HUES48 (cell line): Measurements from ENCODE around the gene DSG2.

Experiments
- H3K27ac ChIP-seq: one replicate; pipeline ENCODE4 v1.7.0; 2013; ENCODE audit warnings: low read depth, low read length, inconsistent platforms
- H3K27me3 ChIP-seq: 2 replicates; pipeline ENCODE4 v1.6.1; 2013; ENCODE audit warnings: mild to moderate bottlenecking, low read length; ENCODE audit not compliant: control insufficient read depth, insufficient read depth
- H3K36me3 ChIP-seq: 2 replicates; pipeline ENCODE4 v1.6.1; 2013; ENCODE audit warnings: low read length; ENCODE audit not compliant: control insufficient read depth, insufficient read depth
- H3K4me1 ChIP-seq: 2 replicates; pipeline ENCODE4 v1.6.1; 2013; ENCODE audit warnings: mild to moderate bottlenecking, low read length; ENCODE audit not compliant: control insufficient read depth, insufficient read depth
- H3K4me3 ChIP-seq: 2 replicates; pipeline ENCODE4 v1.5.1; 2013; ENCODE audit warnings: mild to moderate bottlenecking, low read depth, low read length
- H3K9ac ChIP-seq: 2 replicates; pipeline ENCODE4 v1.6.1; 2013; ENCODE audit warnings: mild to moderate bottlenecking, low read depth, low read length, moderate library complexity
- H3K9me3 ChIP-seq: 2 replicates; pipeline ENCODE4 v1.6.1; 2013; ENCODE audit warnings: low read length; ENCODE audit not compliant: control insufficient read depth, insufficient read depth

The DSG2 gene

DNA sequence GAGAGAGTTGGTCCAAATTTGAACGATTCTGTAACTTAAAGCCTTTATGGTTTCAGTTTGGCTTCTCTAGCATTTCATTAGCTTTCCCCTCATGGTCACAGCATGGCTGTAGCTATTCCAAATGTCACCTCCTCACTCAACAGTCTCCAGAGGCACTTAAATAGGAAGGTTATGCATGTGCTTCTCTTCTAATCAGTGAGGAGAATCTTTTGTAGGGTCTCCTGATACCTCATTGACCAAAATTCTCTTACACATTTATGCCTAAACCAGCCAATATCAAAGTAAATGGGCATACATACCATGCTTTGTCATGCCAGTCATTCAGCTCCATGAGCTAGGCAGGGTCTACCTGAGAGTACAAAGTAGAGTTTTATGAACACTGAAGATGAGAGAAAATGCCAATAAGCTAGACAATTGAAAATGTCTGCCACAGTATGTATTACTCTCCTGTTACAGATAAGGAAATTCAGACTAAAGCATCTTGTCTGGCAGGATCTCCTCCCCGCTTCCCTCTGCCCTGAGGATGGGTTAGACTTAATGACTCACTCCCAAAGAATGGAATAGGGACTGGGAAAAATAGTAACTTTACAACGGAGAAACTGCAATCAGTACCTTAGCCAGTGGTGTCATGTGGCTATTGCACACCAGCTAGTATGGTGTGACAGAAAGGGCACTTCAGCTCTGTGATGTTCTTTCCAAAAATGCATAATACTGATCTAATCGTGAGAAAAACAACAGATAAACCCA is 15.4 kb downstream of the DSG2 start:
- no peak overlapping the region for H3K4me3 ChIP-seq
- H3K9me3 ChIP-seq, result no peaks in the 10 kb centered on the region
- peaks cover 31% of the 10 kb centered on the region for H3K4me1 ChIP-seq
- no peak overlapping the region for H3K9ac ChIP-seq
- no peaks in the 10 kb centered on the region for H3K27me3 ChIP-seq
- peaks cover 11% of the 10 kb centered on the region; the same call in 1 of the 2 replicates for H3K36me3 ChIP-seq
- H3K27ac ChIP-seq, result peak overlapping the region; percentile 50

DNA sequence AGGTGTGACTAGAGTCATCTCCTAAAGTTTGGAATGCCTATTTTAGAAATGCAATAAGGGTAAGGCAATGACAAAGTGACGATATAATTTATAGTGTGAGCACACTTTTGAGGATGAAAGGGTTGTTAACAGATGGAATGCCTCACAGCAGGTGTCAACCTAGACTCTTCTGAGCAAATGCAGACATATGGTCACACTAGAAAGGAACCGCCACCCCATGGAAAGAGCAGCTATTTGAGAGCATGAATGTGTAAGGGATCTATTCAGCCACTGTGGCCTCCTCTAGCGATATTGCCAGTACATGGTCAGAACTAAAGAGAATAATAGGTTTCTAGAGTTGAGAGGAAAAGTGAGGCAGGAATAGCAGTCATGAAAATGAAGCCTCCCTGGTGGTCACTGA is 18.5 kb downstream of the DSG2 start:
- H3K36me3 ChIP-seq, result peaks cover 29% of the 10 kb centered on the region
- no peak overlapping the region for H3K9ac ChIP-seq
- no peaks in the 10 kb centered on the region for H3K27me3 ChIP-seq
- no peaks in the 10 kb centered on the region for H3K9me3 ChIP-seq
- peaks cover 31% of the 10 kb centered on the region for H3K4me1 ChIP-seq
- no peak overlapping the region for H3K4me3 ChIP-seq
- H3K27ac ChIP-seq, result no peak overlapping the region

DNA sequence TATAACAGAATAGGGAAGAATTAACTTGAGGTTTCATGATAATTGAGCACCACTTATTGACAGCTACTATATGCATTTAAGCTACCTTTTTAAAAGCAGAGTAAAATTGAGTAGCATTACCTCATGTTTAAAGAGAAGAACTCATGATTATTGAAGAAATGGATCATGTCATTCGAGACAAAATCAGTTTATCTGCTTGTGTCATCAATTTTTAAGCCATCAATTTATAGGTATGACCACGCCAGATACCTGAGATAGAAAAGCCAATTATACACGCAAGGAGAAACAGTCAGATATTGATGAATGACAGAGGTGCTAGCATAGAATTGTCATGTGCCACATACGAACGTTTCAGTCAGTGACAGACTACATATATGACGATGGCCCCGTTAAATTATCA is 28.4 kb downstream of the DSG2 start:
- Histone ChIP-seq H3K4me1 (no peaks in the 10 kb centered on the region), H3K27me3 (no peaks in the 10 kb centered on the region), H3K9ac (no peak overlapping the region), H3K4me3 (no peak overlapping the region), H3K27ac (no peak overlapping the region), H3K9me3 (no peaks in the 10 kb centered on the region), H3K36me3 (peaks cover 98% of the 10 kb centered on the region)

DNA sequence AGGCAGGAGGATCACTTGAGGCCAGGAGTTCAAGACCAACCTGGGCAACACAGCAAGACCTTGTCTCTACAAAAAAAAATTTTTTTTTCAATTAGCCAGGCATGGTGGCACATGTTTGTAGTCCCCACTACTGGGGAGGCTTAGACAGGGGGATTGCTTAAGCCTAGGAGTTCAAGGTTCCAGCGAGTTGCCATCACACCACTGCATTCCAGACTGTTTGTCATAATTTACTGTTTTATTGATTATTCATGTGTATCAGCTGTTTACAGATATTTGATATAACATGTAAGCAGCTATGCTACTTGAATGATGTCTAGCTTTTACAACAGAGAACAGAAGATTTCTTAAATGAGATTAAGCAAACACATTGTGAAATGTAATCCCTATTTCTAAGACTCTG is 35.3 kb downstream of the DSG2 start:
- no peak overlapping the region for H3K27ac ChIP-seq

GRCh38 chr18:31538837-31539236 is 40.9 kb downstream of the DSG2 start:
- Histone ChIP-seq H3K27me3 (no peaks in the 10 kb centered on the region), H3K36me3 (peaks cover 92% of the 10 kb centered on the region), H3K9me3 (no peaks in the 10 kb centered on the region), H3K4me3 (no peak overlapping the region), H3K9ac (no peak overlapping the region), H3K4me1 (no peaks in the 10 kb centered on the region), H3K27ac (no peak overlapping the region)

More for the DNA sequence above, 35.3 kb downstream of the DSG2 start:
- peaks cover 88% of the 10 kb centered on the region for H3K36me3 ChIP-seq
- H3K4me3 ChIP-seq, result no peak overlapping the region
- H3K9me3 ChIP-seq, result no peaks in the 10 kb centered on the region
- H3K27me3 ChIP-seq, result no peaks in the 10 kb centered on the region
- H3K9ac ChIP-seq, result no peak overlapping the region
- H3K4me1 ChIP-seq, result no peaks in the 10 kb centered on the region

DNA sequence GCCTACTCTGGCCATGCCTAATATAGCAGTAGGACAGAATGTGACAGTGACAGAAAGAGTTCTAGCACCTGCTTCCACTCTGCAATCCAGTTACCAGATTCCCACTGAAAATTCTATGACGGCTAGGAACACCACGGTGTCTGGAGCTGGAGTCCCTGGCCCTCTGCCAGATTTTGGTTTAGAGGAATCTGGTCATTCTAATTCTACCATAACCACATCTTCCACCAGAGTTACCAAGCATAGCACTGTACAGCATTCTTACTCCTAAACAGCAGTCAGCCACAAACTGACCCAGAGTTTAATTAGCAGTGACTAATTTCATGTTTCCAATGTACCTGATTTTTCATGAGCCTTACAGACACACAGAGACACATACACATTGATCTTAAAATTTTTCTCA is 48.5 kb downstream of the DSG2 start:
- Histone ChIP-seq H3K9ac (no peak overlapping the region), H3K4me1 (peaks cover 20% of the 10 kb centered on the region), H3K36me3 (peaks cover 65% of the 10 kb centered on the region), H3K27ac (no peak overlapping the region), H3K4me3 (no peak overlapping the region), H3K27me3 (no peaks in the 10 kb centered on the region), H3K9me3 (no peaks in the 10 kb centered on the region)

DNA sequence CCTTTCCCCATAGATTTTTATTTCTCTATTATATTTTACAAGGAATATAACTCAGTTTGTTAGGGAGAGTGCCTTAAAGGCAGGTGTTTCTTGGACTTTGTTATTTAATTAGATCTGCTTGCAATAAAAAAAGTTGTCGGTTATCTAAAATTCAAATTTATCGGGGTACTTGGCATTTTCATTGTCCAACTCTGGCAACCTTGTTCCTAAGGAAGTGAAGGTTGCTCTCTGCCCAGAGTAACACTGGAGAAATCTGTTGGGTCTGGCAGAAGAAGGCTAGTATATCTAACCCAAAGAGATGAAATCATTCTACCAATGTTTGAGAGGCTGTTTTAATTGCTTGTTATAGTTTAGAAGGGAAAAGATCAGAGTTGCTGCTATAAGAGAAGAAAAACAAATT is 50.9 kb downstream of the DSG2 start:
- Histone ChIP-seq H3K4me3 (no peak overlapping the region), H3K9ac (no peak overlapping the region), H3K9me3 (no peaks in the 10 kb centered on the region), H3K27me3 (no peaks in the 10 kb centered on the region), H3K36me3 (peaks cover 41% of the 10 kb centered on the region), H3K4me1 (peaks cover 20% of the 10 kb centered on the region), H3K27ac (peak overlapping the region; percentile 45)

GRCh38 chr18:31549416-31549815 is 51.4 kb downstream of the DSG2 start:
- Histone ChIP-seq H3K9ac (no peak overlapping the region), H3K36me3 (peaks cover 35% of the 10 kb centered on the region), H3K27ac (peak overlapping the region; percentile 45), H3K4me1 (peaks cover 20% of the 10 kb centered on the region), H3K9me3 (no peaks in the 10 kb centered on the region), H3K27me3 (no peaks in the 10 kb centered on the region), H3K4me3 (no peak overlapping the region)

- H3K27ac ChIP-seq, result no peak overlapping the region
- no peak overlapping the region for H3K9ac ChIP-seq
- peaks cover 11% of the 10 kb centered on the region for H3K36me3 ChIP-seq
- peaks cover 26% of the 10 kb centered on the region for H3K4me1 ChIP-seq
- H3K9me3 ChIP-seq, result no peaks in the 10 kb centered on the region
- no peak overlapping the region for H3K4me3 ChIP-seq
- no peaks in the 10 kb centered on the region for H3K27me3 ChIP-seq
Observed at GRCh38 chr18:31551883-31552282, 53.9 kb downstream of the DSG2 start.

DNA sequence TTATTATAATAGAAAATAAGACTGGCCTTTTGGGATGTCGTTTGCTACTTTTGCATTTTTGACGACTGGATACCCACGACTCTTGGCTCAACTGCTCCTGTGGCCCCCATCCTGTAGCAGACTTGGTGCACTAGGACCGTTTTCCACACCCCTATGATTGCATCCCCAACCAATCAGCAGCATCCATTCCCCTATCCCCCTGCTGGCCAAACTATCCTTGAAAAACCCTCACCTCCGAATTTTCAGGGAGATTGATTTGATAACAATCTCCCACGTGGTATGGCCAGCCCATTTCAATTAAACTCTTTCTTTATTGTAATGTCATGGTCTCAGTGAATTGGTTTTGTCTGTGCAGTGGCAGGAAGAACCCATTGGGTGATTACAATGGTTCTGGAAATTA is 55.8 kb downstream of the DSG2 start:
- Histone ChIP-seq H3K27me3 (no peaks in the 10 kb centered on the region), H3K4me3 (no peak overlapping the region), H3K9ac (no peak overlapping the region), H3K4me1 (peaks cover 18% of the 10 kb centered on the region), H3K27ac (no peak overlapping the region), H3K9me3 (no peaks in the 10 kb centered on the region), H3K36me3 (no peaks in the 10 kb centered on the region)

DNA sequence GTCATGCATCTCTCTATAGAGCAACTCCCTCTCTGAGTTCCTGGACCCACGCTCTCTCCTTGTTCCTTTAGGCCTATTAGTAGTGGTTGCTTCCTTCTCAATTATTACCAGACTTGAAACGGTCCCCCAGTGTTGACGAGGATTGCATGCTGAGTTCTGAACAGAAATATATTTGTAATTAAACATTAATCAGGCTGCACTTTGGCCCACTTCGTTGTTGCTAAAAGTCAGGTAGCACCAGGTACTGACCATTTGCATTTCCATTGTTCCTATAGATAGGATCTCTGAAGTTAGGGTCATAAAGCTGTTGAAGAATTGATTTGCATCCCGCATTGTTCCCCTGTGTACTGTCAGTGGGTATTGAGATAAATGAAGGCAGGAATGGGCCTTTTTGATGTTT is 56.8 kb downstream of the DSG2 start:
- H3K9me3 ChIP-seq, result no peaks in the 10 kb centered on the region
- H3K36me3 ChIP-seq, result no peaks in the 10 kb centered on the region
- no peak overlapping the region for H3K4me3 ChIP-seq
- H3K27me3 ChIP-seq, result no peaks in the 10 kb centered on the region
- H3K4me1 ChIP-seq, result peaks cover 8% of the 10 kb centered on the region
- H3K27ac ChIP-seq, result no peak overlapping the region
- H3K9ac ChIP-seq, result no peak overlapping the region
